Colon (tissue), 2 donors: Measurements from ENCODE around the gene OAS3.

ENCODE experiments used
- FAIRE-seq: peaks from 2 replicates; lab custom pipeline; 2012; peaks lifted over from hg19 to GRCh38; lab: Jason Lieb, UNC
- donor health status: control.
- donor health status: control.

OAS3 gene

GRCh38 chr12:112961536-112961935, 23.3 kb downstream of the OAS3 start:
- no peak for FAIRE-seq

DNA sequence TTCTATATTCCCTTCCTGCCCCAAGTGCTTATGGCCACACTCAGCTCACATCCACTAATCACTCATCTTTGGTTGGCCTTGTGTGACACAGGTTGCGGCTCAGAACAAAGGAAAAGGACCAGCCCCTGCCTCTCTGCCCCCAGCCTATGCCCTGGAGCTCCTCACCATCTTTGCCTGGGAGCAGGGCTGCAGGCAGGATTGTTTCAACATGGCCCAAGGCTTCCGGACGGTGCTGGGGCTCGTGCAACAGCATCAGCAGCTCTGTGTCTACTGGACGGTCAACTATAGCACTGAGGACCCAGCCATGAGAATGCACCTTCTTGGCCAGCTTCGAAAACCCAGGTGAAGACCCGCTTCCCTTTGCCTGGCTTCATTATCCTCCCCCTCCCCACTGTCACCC, 24.3 kb downstream of the OAS3 start:
- FAIRE-seq, result no peak

GRCh38 chr12:112963227-112963861, 25.1 kb downstream of the OAS3 start:
- no peak for FAIRE-seq

GRCh38 chr12:112964067-112964670, 25.9 kb downstream of the OAS3 start:
- no peak for FAIRE-seq

DNA sequence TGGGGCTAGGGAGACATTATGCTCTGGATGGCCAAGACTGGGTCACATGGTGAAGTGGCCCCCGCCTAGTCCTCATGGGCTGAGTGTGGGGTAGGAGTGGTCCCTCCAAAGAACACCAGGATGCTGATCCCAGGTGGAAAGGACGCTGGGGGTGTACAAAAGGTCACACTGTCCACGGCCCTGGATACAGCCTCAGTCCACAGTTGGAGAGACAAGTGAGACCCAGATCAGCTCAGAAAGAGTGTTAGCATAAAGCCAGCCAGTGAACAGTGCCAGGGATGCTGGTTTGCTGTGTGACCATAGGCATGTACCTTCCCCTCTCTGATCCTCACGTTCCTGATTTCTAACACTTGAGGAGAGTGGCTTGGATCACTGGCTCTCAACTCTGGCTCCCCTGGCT, 26.6 kb downstream of the OAS3 start:
- FAIRE-seq, result no peak

DNA sequence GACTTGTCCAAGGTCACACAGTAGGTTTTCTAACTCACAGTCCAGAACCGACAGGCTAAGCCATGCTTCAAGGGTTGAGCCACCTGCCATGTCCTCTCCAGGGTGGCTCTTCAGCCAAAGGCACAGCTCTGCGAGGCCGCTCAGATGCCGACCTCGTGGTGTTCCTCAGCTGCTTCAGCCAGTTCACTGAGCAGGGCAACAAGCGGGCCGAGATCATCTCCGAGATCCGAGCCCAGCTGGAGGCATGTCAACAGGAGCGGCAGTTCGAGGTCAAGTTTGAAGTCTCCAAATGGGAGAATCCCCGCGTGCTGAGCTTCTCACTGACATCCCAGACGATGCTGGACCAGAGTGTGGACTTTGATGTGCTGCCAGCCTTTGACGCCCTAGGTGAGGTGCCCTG, 27.4 kb downstream of the OAS3 start:
- no peak for FAIRE-seq

GRCh38 chr12:112967306-112967705, 29.0 kb downstream of the OAS3 start:
- no peak for FAIRE-seq

DNA sequence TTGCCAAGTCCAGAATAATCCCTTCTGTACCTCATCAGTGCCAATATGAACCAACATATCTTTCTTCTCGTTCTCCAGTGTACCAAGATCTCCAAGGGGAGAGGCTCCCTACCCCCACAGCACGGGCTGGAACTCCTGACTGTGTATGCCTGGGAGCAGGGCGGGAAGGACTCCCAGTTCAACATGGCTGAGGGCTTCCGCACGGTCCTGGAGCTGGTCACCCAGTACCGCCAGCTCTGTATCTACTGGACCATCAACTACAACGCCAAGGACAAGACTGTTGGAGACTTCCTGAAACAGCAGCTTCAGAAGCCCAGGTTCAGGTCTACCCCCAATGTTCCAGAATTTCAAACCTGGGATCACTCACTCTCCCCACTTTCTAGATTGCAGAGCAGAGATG, 29.6 kb downstream of the OAS3 start:
- FAIRE-seq, result no peak

GRCh38 chr12:112969547-112970306, 31.5 kb downstream of the OAS3 start:
- FAIRE-seq, result no peak

GRCh38 chr12:112970391-112970790, 32.1 kb downstream of the OAS3 start:
- no peak for FAIRE-seq

DNA sequence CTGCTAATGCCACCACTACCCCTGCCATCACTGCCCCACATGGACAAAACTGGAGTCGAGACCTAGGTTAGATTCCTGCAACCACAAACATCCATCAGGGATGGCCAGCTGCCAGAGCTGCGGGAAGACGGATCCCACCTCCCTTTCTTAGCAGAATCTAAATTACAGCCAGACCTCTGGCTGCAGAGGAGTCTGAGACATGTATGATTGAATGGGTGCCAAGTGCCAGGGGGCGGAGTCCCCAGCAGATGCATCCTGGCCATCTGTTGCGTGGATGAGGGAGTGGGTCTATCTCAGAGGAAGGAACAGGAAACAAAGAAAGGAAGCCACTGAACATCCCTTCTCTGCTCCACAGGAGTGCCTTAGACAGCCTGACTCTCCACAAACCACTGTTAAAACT, 33.0 kb downstream of the OAS3 start:
- no peak for FAIRE-seq

DNA sequence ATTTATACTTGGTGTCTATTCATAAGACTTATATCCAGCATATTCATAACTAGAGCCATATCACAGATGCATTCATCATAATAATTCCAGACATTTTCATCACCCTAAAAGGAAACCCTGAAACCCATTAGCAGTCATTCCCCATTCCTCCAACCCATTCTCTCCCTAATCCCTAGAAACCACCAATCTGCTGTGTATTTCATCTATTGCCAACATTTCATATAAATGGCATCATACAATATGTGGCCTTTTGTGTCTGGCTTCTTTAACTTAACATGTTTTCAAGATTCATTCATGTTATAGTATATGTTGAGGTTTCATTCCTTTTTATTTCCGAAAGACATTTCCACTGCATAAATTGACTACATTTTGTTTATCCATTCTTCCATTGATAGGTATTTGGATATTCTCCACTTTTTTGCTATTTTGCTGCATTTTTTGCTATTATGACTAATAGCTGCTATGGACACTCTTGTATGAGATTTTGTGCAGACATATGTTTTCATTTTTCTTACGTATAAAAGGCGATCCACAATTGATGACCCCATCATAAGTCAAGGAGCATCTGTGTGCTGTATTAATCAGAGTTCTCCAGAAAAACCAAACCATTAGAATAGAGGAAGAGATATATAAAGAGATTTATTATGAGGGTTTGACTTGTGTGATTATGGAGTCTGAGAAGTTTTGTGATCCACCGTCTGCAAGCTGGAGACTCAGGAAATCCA, 34.9 kb downstream of the OAS3 start:
- FAIRE-seq, result no peak

DNA sequence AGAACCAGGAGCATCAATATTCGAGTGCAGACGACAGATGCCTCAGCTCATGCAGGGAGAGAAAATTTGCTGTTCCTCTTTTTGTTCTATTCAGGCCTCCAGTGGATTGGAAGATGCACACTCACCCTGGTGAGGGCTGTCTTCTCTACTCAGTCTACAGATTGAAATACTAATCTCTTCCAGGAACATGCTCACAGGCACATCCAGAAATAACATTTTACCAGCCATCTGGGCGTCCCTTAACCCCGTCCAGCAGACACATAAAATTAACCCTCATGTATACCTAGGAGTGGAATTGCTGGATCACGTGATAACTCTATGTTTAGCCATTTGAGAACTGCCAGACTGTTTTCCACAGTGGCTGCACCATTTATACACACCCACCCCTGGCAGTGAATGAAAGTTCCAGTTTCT, 35.6 kb downstream of the OAS3 start:
- no peak for FAIRE-seq

- FAIRE-seq, result no peak
Observed at GRCh38 chr12:112974904-112975303, 36.6 kb downstream of the OAS3 start.

GRCh38 chr12:112977139-112977538, 38.9 kb downstream of the OAS3 start:
- FAIRE-seq, result no peak

DNA sequence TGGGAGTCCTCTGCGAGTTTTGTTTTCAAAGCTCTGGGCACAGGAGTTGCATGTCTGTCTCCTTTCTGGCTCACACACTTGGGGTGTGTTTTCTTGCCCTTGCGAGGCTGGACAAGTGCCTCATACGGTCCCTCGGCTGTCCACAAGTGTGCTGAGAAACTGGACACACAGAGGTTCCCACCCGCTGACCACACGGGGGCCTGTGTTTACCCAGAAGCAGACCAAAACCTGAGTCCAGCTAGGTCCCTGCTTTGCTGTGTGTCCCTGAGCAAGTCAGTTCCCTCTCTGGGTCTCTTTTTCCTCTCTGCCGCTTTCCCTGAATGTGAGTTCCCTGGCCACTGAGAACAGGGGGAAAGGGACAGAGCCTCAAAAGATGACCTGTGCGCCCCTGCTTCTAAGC, 39.4 kb downstream of the OAS3 start:
- no peak for FAIRE-seq

DNA sequence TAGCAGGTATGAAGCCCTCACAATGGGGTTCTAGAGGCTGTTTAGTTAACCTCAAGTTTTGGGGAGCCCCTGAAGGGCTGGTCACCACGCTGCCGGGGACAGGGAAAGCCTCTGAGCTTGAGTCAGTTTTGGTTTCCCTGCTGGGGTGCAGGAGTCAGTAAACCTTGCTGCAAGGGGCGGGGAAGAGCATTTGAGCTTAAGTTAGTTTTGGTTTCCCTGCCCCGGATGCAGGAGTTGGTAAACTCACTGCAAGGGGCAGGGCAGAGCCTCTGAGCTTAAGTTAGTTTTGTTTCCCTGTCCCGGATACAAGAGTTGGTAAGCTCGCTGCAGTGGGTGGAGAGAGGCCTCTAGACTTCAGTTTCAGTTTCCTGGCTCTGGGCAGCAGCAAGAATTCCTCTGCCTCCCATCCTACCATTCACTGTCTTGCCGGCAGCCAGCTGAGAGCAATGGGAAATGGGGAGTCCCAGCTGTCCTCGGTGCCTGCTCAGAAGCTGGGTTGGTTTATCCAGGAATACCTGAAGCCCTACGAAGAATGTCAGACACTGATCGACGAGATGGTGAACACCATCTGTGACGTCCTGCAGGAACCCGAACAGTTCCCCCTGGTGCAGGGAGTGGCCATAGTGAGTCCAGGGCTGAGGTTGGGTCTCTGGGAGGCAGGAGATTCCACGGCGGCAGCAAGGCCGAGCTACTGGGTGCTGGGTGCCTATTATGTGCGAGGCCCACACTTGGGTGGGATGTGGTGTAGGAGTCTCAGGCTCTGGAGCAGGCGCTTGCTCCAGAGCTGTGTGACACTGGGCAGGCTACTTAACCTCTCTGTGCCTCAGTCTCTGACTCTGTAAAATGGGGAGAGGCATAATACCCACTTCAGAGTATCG, 40.1 kb downstream of the OAS3 start, which contains the start of gene OAS2:
Gene OAS2 (plus strand): TSS at position 357 of the 878 bp plus-strand sequence. CDS start 90 bp downstream, at position 447.
- no peak for FAIRE-seq

- FAIRE-seq, result no peak
Observed at GRCh38 chr12:112979041-112979680, 40.9 kb downstream of the OAS3 start.

DNA sequence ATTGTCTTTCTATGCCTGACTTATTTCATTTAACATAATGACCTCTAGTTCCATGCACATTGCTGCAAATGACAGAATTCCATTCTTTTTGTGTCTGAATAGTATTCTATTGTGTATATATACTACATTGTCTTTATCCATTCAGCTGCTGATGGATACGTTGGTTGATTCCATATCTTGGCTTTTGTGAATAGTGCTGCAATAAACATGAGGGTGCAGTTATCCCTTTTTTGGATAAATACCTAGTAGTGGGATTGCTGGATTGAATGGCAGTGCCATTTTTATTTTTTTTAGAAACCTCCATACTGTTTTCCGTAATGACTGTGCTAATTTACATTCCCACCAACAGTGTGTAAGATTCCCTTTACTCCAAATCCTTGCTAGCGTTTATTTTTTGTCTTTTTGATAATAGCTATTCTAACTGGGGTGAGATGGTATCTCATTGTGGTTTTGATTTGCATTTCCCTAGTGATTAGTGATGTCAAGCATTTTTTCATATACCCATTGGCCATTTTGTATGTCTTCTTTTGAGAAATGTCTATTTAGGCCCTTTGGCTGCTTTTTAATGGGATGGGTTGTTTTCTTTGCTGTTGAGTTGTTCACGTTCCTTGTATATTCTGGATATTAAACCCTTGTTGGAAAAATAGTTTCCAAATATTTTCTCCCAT, 42.4 kb downstream of the OAS3 start:
- no peak for FAIRE-seq

DNA sequence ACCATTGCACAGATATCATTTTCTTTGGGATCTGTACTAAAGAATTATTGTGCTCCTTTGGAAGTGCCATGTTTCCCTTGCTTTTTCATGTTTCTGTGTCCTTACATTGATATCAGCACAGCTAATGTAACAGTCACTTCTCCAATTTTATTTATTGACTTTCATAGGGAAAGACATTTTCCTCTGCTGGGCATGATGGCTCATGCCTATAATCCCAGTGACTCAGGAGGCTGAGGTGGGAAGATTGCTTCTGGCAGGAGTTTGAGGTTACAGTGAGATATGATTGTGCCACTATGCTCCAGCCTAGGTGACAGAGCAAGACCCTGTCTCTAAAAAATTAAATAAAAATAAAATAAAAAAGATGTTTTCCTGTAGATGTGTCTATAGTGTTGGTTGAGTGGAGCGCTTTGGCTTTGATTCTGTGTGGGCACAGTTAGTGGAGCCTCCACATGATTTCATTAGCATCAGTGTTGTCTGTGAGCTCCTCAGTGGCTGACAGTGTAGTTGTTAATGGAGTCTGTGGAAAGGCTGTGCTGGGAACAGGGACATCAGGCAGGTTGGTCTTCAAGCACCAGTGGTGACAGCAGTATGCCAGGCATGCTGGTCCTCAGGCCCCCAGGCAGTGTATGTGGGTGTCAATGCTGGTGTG, 47.5 kb downstream of the OAS3 start:
- no peak for FAIRE-seq
